ENCODE data around the gene PRR14. TPM values are rescaled to one million over a fixed set of nuclear protein-coding genes. Genes with fewer than 3 reads are reported as not detected.

Gene PRR14
- 77.6 TPM for total RNA-seq (2021; ENCODE audit: unreplicated experiment)
- polyA plus RNA-seq (2012; ENCODE audit: insufficient read length) = 44.2 TPM
- percentile 72 among the genes with signal in this experiment for Bru-seq, nascent RNA
- percentile 77 among the genes with signal in this experiment for BruChase-seq, experiment 1, labeled RNA remaining after a 2-hour chase
- BruChase-seq, experiment 2, labeled RNA remaining after a 6-hour chase = percentile 86 among the genes with signal in this experiment
- long read RNA-seq, partial matches to known transcripts = 0 of 6 reads
- long read RNA-seq, other reads (novel, unspliced or antisense) = 3 of 6 reads

DNA sequence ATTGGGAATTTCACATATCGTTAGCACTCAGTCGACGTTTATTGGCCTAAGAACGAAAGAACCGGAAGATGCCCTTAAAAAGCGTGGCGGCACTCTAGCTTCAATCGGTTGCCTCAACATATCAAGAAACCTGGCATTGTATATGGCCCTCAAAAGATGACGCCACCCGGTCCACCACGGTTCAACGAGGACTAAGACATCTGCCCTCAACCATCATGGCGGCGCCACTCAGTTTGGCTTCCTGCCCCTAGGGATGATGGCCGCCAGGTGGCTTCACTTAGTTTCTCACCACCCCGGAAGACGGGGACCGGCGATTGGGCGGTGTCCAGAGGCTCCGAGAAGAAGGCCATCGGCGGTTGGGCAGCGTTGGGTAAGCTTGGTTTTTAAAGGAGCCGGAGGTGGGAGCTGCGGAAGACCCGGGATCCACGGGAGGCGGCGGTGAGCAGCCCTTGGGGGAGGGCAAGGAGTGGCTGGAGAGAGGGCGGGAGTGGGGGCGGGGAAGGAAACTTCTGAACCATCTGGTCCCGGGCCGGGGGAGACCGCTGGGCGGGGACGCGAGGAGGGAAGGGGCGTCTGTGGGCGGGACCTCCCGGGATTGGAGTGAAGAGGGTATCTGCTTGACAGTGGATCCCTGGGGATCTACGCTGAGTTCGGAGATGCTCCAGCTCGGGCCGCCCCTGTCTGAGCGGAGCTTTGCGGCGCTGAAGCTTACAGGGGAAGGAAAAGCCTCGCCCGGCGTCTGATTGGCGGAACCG is at the start of gene PRR14:
Gene PRR14 (plus strand): TSS at position 592 of the 755 bp plus-strand sequence. CDS start 686 bp downstream, outside the sequence.
- TF ChIP-seq POLR2AphosphoS5 (IDR thresholded peaks at IDR 0.05; ENCODE audit: low read depth, low read length) (peak; percentile 32; the same call in 1 of the 2 replicates), SIN3A (IDR thresholded peaks at IDR 0.05; ENCODE audit: borderline replicate concordance, insufficient read depth, low read depth, low read length) (no peak), TCF7L2 (IDR thresholded peaks at IDR 0.05; ENCODE audit: low read depth, low read length) (peak; percentile 42; the same call in 1 of the 2 replicates)
- TF ChIP-seq, protein P1, sequence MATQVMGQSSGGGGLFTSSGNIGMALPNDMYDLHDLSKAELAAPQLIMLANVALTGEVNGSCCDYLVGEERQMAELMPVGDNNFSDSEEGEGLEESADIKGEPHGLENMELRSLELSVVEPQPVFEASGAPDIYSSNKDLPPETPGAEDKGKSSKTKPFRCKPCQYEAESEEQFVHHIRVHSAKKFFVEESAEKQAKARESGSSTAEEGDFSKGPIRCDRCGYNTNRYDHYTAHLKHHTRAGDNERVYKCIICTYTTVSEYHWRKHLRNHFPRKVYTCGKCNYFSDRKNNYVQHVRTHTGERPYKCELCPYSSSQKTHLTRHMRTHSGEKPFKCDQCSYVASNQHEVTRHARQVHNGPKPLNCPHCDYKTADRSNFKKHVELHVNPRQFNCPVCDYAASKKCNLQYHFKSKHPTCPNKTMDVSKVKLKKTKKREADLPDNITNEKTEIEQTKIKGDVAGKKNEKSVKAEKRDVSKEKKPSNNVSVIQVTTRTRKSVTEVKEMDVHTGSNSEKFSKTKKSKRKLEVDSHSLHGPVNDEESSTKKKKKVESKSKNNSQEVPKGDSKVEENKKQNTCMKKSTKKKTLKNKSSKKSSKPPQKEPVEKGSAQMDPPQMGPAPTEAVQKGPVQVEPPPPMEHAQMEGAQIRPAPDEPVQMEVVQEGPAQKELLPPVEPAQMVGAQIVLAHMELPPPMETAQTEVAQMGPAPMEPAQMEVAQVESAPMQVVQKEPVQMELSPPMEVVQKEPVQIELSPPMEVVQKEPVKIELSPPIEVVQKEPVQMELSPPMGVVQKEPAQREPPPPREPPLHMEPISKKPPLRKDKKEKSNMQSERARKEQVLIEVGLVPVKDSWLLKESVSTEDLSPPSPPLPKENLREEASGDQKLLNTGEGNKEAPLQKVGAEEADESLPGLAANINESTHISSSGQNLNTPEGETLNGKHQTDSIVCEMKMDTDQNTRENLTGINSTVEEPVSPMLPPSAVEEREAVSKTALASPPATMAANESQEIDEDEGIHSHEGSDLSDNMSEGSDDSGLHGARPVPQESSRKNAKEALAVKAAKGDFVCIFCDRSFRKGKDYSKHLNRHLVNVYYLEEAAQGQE (IDR thresholded peaks at IDR 0.05; ENCODE audit: insufficient read depth in 1 of 2, low read depth in 2 of 2, low read length in 1 of 2) = no peak
- H3K4me1 ChIP-seq (ENCODE audit: control insufficient read depth, insufficient read depth, low read length) = peaks cover 7% of the 10 kb centered on the region; the same call in 1 of the 2 replicates
- in situ Hi-C loops (cut with HindIII; ENCODE audit: low pct_unique_long_range_greater_than_20kb, low sequenced_read_pairs) = no loop called here
- peak within 1 kb of the TSS; percentile 87 to 100 for H3K4me3 ChIP-seq (ENCODE audit: low read depth in 2 of 2, low read length in 2 of 2)
- no peaks in the 10 kb centered on the region for H3K9me3 ChIP-seq (ENCODE audit: control insufficient read depth, insufficient read depth, low read depth, low read length)
- peaks cover 2% of the 10 kb centered on the region; the same call in 1 of the 2 replicates for H3K36me3 ChIP-seq (ENCODE audit: control insufficient read depth, insufficient read depth, low read length)
- BruUV-seq (replicated peaks) = no TSS peak
- no peaks in the 10 kb centered on the region for H3K27me3 ChIP-seq (ENCODE audit: control insufficient read depth, insufficient read depth, low read length)
- POLR2A ChIA-PET = interaction anchor here (0.6 kb wide), 2 partner anchors 171 to 1815 kb away, joined by 5 read pairs; no protein-coding TSS in a partner anchor
- ATAC-seq = peak; percentile 94
- CTCF ChIA-PET = interaction anchor here (0.6 to 1.0 kb wide), 3 partner anchors 8 to 115 kb away, joined by 3 to 6 read pairs (median 4); no protein-coding TSS in a partner anchor
- DNase-seq (ENCODE audit: low read depth, low spot score) = peak; percentile 93
- intact Hi-C loops (cut with micrococcal nuclease; ENCODE audit: unreplicated experiment) = no loop called here
- H3K27ac ChIP-seq (ENCODE audit: low read length) = peak within 1 kb of the TSS; percentile 91

DNA sequence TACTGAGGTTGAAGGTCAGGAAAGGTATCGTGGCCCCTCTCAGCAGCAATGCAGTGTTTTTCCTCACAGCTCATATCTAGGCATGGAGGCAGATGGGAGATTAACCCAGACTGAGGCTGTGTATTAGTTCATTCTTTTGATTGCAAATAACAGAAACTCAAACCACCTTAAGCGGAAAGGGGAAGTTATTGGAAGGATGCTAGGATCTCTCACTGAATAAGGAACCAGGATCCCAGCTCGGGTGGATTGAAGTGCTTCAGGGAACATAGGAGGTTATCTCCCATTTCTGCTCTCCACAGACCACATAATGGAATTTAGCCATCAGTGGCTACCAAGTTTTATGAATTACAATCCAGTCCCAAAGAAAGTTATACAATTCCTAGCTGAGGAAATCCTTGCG is 48.8 kb upstream of the PRR14 start:
- TF ChIP-seq SIN3A (IDR thresholded peaks at IDR 0.05; ENCODE audit: borderline replicate concordance, insufficient read depth, low read depth, low read length) (no peak), TCF7L2 (IDR thresholded peaks at IDR 0.05; ENCODE audit: low read depth, low read length) (no peak), POLR2AphosphoS5 (IDR thresholded peaks at IDR 0.05; ENCODE audit: low read depth, low read length) (no peak)
- TF ChIP-seq, protein P1 (IDR thresholded peaks at IDR 0.05; ENCODE audit: insufficient read depth in 1 of 2, low read depth in 2 of 2, low read length in 1 of 2) = no peak
- TF ChIP-seq, protein P2, sequence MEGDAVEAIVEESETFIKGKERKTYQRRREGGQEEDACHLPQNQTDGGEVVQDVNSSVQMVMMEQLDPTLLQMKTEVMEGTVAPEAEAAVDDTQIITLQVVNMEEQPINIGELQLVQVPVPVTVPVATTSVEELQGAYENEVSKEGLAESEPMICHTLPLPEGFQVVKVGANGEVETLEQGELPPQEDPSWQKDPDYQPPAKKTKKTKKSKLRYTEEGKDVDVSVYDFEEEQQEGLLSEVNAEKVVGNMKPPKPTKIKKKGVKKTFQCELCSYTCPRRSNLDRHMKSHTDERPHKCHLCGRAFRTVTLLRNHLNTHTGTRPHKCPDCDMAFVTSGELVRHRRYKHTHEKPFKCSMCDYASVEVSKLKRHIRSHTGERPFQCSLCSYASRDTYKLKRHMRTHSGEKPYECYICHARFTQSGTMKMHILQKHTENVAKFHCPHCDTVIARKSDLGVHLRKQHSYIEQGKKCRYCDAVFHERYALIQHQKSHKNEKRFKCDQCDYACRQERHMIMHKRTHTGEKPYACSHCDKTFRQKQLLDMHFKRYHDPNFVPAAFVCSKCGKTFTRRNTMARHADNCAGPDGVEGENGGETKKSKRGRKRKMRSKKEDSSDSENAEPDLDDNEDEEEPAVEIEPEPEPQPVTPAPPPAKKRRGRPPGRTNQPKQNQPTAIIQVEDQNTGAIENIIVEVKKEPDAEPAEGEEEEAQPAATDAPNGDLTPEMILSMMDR (IDR thresholded peaks at IDR 0.05) = no peak
- ChIA-PET CTCF (interaction anchor here (1.0 to 1.2 kb wide), 2 partner anchors 13 to 172 kb away, joined by 3 read pairs; partner anchors contain the start of gene DCTPP1), POLR2A (interaction anchor here (0.6 kb wide), 1 partner anchor 121 kb away, joined by 9 read pairs; no protein-coding TSS in a partner anchor)
- H3K27me3 ChIP-seq (ENCODE audit: control insufficient read depth, insufficient read depth, low read length) = no peaks in the 10 kb centered on the region
- no peak overlapping the region for H3K4me3 ChIP-seq (ENCODE audit: low read depth in 2 of 2, low read length in 2 of 2)
- BruUV-seq (replicated peaks) = no TSS peak
- peaks cover 3% of the 10 kb centered on the region; the same call in 1 of the 2 replicates for H3K4me1 ChIP-seq (ENCODE audit: control insufficient read depth, insufficient read depth, low read length)
- H3K9me3 ChIP-seq (ENCODE audit: control insufficient read depth, insufficient read depth, low read depth, low read length) = no peaks in the 10 kb centered on the region
- in situ Hi-C loops (cut with HindIII; ENCODE audit: low pct_unique_long_range_greater_than_20kb, low sequenced_read_pairs) (no loop called here), intact Hi-C loops (cut with micrococcal nuclease; ENCODE audit: unreplicated experiment) (no loop called here)
- H3K36me3 ChIP-seq (ENCODE audit: control insufficient read depth, insufficient read depth, low read length) = peaks cover 3% of the 10 kb centered on the region; the same call in 1 of the 2 replicates
- ATAC-seq = no peak
- no peak overlapping the region for H3K27ac ChIP-seq (ENCODE audit: low read length)
- DNase-seq (ENCODE audit: low read depth, low spot score) = no peak

All from Panc1 (cell line).